B cell (primary cell): Measurements from ENCODE around the gene VPS9D1. TPM values are rescaled to one million over a fixed set of nuclear protein-coding genes. Genes with fewer than 3 reads are reported as not detected.

Experiments
- ATAC-seq: fragments of 200-7000 bp; cut with Tn5 transposase; one replicate; pipeline ENCODE4 v1.10.0; 2021; ENCODE audit warnings: low read depth, mild to moderate bottlenecking, moderate number of reproducible peaks, moderate library complexity
- CTCF ChIA-PET: fragments of 350-600 bp; sonication (Branson Sonifier 250); formaldehyde crosslinking; loops from one replicate; lab custom pipeline; 2021; ENCODE audit warnings: antibody characterized with exemption, inconsistent platforms; lab: Charles Lee
- POLR2A ChIA-PET: fragments of 350-600 bp; sonication (Branson Sonifier 250); formaldehyde crosslinking; loops from one replicate; lab custom pipeline; 2021; ENCODE audit warnings: antibody characterized with exemption; lab: Charles Lee
- DNase-seq: peaks from one replicate; pipeline ENCODE4 v3.0.0; 2013
- H2AFZ ChIP-seq: 2 replicates; pipeline ENCODE4 v1.6.1; 2012; ENCODE audit warnings: mild to moderate bottlenecking, low read depth, low read length; ENCODE audit not compliant: insufficient read depth, poor library complexity, severe bottlenecking
- H3K27ac ChIP-seq, 2 donors: 1 replicate in 1 of 2; 2 replicates in 1 of 2; pipeline ENCODE4 v1.5.1; 2012 to 2013; ENCODE audit warnings: low read length in 2 of 2, mild to moderate bottlenecking in 2 of 2, moderate library complexity in 1 of 2
- H3K27me3 ChIP-seq, 4 experiments: fragments of 200-600 bp in 1 of 4; sonication (generic) in 1 of 4; replicated peaks in 1 of 4; 1 replicate in 2 of 4; 2 replicates in 2 of 4; pipeline versions ENCODE4 v1.6.1 to v1.7.0; 2013 to 2016; ENCODE audit warnings: low read length in 3 of 4, mild to moderate bottlenecking in 2 of 4, mixed read lengths in 1 of 4, moderate library complexity in 1 of 4; ENCODE audit not compliant: insufficient read depth in 4 of 4, control insufficient read depth in 3 of 4; ENCODE audit errors: control extremely low read depth in 1 of 4
- H3K36me3 ChIP-seq, 2 experiments: replicated peaks in 1 of 2; 1 replicate in 1 of 2; 2 replicates in 1 of 2; pipeline versions ENCODE4 v1.6.1 to v1.7.1; 2013; ENCODE audit warnings: low read length in 1 of 2; ENCODE audit not compliant: insufficient read depth in 2 of 2, control insufficient read depth in 1 of 2; ENCODE audit errors: control extremely low read depth in 1 of 2, extremely low read depth in 1 of 2
- H3K4me1 ChIP-seq, 2 donors: fragments of 200-600 bp in 1 of 2; sonication (generic) in 1 of 2; 1 replicate in 1 of 2; 2 replicates in 1 of 2; pipeline versions ENCODE4 v1.5.1 to v1.6.1; 2013 to 2017; ENCODE audit warnings: low read length in 2 of 2; ENCODE audit not compliant: control insufficient read depth in 2 of 2, insufficient read depth in 2 of 2
- H3K4me2 ChIP-seq: replicated peaks from 2 replicates; pipeline ENCODE3; 2012; ENCODE audit warnings: mild to moderate bottlenecking, low read depth, low read length; ENCODE audit not compliant: poor library complexity, severe bottlenecking
- H3K4me3 ChIP-seq, 5 experiments: fragments of 200-600 bp in 1 of 5; sonication (generic) in 1 of 5; 1 replicate in 3 of 5; 2 replicates in 2 of 5; pipeline versions ENCODE4 v1.5.1 to v1.7.0; 2011 to 2016; ENCODE audit warnings: low read length in 4 of 5, mild to moderate bottlenecking in 4 of 5, low read depth in 2 of 5, control low read depth in 1 of 5, moderate library complexity in 1 of 5; ENCODE audit not compliant: insufficient read depth in 1 of 5; ENCODE audit errors: control extremely low read depth in 1 of 5, extremely low read depth in 1 of 5
- H3K79me2 ChIP-seq: fragments of 200-600 bp; sonication (generic); one replicate; pipeline ENCODE4 v1.6.0; 2016; ENCODE audit warnings: low read length; ENCODE audit not compliant: control insufficient read depth, insufficient read depth
- H3K9ac ChIP-seq: fragments of 200-600 bp; sonication (generic); 2 replicates; pipeline ENCODE4 v1.6.1; 2017; ENCODE audit warnings: mild to moderate bottlenecking, low read length, moderate library complexity
- H3K9me3 ChIP-seq, 3 donors: one replicate each; pipeline versions ENCODE4 v1.6.1 to v1.7.1; 2013; ENCODE audit warnings: low read length in 2 of 3; ENCODE audit not compliant: control insufficient read depth in 2 of 3, insufficient read depth in 1 of 3; ENCODE audit errors: control extremely low read depth in 1 of 3
- H4K20me1 ChIP-seq: 2 replicates; pipeline ENCODE4 v1.6.0; 2012; ENCODE audit warnings: mild to moderate bottlenecking, low read length; ENCODE audit not compliant: insufficient read depth, control insufficient read depth, poor library complexity, severe bottlenecking
- H3K27ac Mint-ChIP-seq: one replicate; pipeline ENCODE4 v1.8.0; 2021; ENCODE audit warnings: mixed read lengths
- H3K27me3 Mint-ChIP-seq: one replicate; pipeline ENCODE4 v1.8.0; 2021; ENCODE audit warnings: mixed read lengths
- H3K4me1 Mint-ChIP-seq: one replicate; pipeline ENCODE4 v1.8.0; 2021; ENCODE audit warnings: mixed read lengths
- H3K4me3 Mint-ChIP-seq: one replicate; pipeline ENCODE4 v1.8.0; 2021; ENCODE audit warnings: mixed read lengths
- H3K9me3 Mint-ChIP-seq: one replicate; pipeline ENCODE4 v1.8.0; 2022; ENCODE audit warnings: mixed read lengths; ENCODE audit not compliant: insufficient read depth
- EZH2 ChIP-seq: IDR thresholded peaks from 2 replicates; pipeline ENCODE4 v1.6.1; 2012; ENCODE audit warnings: borderline replicate concordance, low read depth, mild to moderate bottlenecking, moderate library complexity, low read length; ENCODE audit not compliant: insufficient read depth, poor library complexity, severe bottlenecking
- WGBS: methylation state at CpG from one replicate; pipeline ENCODE4 v1.1.5; 2013; ENCODE audit warnings: missing lambda C conversion rate; ENCODE audit not compliant: insufficient coverage; 5-methylcytosine and 5-hydroxymethylcytosine counted together
- intact Hi-C: fragments of 100-400 bp; cut with micrococcal nuclease; formaldehyde crosslinking; loops from one replicate; pipeline ENCODE4 v1.10.0; 2022
- polyA plus RNA-seq: library from polyadenylated mRNA; depleted of rRNA; stranded (reverse); fragments of >200 nt; gene quantifications from 2 replicates; pipeline ENCODE4 v1.2.3, GENCODE V29; 2012
- total RNA-seq, 2 donors: library from RNA; stranded (reverse); fragments of 120-200 nt in 1 of 2; gene quantifications; 1 replicate in 1 of 2; 2 replicates in 1 of 2; pipeline versions ENCODE4 v1.2.3 to v1.2.4, GENCODE V29; 2013 to 2022
- TF ChIP-seq, protein P1 (sequence below): fragments of 200-600 bp; IDR thresholded peaks from one replicate; pipeline ENCODE4 v1.8.0; 2022; ENCODE audit warnings: antibody characterized with exemption, mild to moderate bottlenecking

Gene VPS9D1
- total and polyA plus RNA-seq, 2 donors (not counting 1 experiment from before 2014, with no cell fraction given) = 14.6 to 24.0 TPM

DNA sequence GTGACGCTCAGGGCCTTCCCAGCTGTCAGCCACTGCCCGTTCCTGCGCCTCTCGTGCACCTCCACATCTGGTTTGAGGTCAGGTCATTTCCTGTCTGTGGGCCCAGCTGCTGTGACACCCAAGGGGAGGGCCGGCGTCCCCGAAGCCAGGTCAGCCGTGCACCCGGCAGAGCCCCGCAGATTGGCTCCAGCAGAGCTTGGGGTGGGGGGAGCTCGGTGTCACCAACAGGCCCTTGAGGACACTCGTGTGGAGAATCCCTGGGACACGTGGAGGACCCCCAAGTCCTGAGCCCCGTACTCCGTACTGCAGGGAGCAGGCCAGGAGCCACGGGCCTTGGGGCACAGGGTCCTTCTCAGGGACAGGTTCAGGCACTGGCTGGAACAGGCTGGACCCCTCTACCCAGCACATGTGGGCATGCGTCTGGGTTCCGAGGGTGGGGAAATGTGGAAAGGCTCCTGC lies 24.0 kb downstream of the VPS9D1 start:
- CTCF ChIA-PET = interaction anchor here (3.8 kb wide), 1 partner anchor 96 kb away, joined by 36 read pairs; no protein-coding TSS in a partner anchor
- Histone ChIP-seq H3K4me2 (peak overlapping the region; percentile 30), H3K9ac (no peak overlapping the region), H3K4me1 (peaks cover 17 to 29% of the 10 kb centered on the region in 2 donors), H3K27me3 (no peaks in the 10 kb centered on the region), H3K79me2 (peaks cover 9% of the 10 kb centered on the region), H3K27ac (no peak overlapping the region), H3K4me3 (no peak overlapping the region), H3K36me3 (peaks cover 0 to 25% of the 10 kb centered on the region in 2 experiments), H4K20me1 (peaks cover 51% of the 10 kb centered on the region), H2AFZ (no peak overlapping the region), H3K9me3 (no peaks in the 10 kb centered on the region)
- no peaks in the 10 kb centered on the region for H3K27me3 Mint-ChIP-seq
- intact Hi-C loops = no loop called here
- no peak overlapping the region for H3K4me3 Mint-ChIP-seq
- H3K27ac Mint-ChIP-seq = no peak overlapping the region
- H3K4me1 Mint-ChIP-seq = peaks cover 15% of the 10 kb centered on the region
- 38% methylated on average over 17 of the region's 18 CpGs for WGBS
- POLR2A ChIA-PET = interaction anchor here (1.1 kb wide), 1 partner anchor 10 kb away, joined by 3 read pairs; the partner anchor contains the start of gene CDK10
- DNase-seq (peak; percentile 51), ATAC-seq (no peak)
- no peak for TF ChIP-seq EZH2
- TF ChIP-seq, protein P1, sequence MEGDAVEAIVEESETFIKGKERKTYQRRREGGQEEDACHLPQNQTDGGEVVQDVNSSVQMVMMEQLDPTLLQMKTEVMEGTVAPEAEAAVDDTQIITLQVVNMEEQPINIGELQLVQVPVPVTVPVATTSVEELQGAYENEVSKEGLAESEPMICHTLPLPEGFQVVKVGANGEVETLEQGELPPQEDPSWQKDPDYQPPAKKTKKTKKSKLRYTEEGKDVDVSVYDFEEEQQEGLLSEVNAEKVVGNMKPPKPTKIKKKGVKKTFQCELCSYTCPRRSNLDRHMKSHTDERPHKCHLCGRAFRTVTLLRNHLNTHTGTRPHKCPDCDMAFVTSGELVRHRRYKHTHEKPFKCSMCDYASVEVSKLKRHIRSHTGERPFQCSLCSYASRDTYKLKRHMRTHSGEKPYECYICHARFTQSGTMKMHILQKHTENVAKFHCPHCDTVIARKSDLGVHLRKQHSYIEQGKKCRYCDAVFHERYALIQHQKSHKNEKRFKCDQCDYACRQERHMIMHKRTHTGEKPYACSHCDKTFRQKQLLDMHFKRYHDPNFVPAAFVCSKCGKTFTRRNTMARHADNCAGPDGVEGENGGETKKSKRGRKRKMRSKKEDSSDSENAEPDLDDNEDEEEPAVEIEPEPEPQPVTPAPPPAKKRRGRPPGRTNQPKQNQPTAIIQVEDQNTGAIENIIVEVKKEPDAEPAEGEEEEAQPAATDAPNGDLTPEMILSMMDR = no peak
- H3K9me3 Mint-ChIP-seq = no peaks in the 10 kb centered on the region

DNA sequence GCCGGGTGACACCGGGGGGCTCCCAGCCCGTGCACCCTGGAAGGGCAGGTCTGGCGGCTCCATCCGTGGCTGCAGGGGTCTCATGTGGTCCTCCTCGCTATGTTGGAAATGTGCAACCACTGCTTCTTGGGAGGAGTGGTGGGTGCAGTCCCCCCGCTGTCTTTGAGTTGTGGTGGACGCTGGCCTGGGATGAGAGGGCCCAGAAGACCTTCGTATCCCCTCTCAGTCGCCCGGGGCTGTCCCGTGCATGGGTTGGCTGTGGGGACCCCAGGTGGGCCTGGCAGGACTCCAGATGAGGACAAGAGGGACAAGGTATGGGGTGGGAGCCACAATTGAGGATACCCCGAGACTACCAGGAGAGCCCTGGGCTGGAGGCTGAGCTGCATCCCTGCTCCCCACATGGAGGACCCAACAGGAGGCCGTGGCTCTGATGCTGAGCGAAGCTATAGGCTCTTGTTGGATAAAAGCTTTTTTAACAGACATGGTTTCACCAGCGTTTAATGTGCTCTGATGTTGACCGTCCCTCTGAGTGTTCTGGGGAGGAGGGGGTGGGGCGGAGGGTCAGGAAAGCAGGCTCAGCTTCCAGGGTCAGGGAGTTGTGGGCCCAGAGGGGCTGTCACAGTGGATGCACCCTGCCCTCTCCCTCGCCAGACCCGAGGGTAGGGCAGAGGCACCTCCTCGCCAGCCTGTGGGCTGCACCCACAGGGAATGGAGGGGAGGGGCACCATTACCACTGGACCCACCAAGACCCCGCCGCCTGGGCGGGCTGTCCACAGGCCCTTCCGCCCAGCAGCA lies 24.6 kb downstream of the VPS9D1 start:
- peak overlapping the region; percentile 30 for H3K4me2 ChIP-seq
- 80% methylated on average over 21 of the region's 25 CpGs for whole genome bisulfite sequencing

More for the DNA sequence above, 24.6 kb downstream of the VPS9D1 start:
- Histone ChIP-seq H3K36me3 (peaks cover 0 to 31% of the 10 kb centered on the region in 2 experiments), H3K27me3 (no peaks in the 10 kb centered on the region), H3K4me3 (no peak overlapping the region), H2AFZ (no peak overlapping the region), H3K79me2 (peaks cover 9% of the 10 kb centered on the region), H3K27ac (no peak overlapping the region), H3K4me1 (peaks cover 17 to 29% of the 10 kb centered on the region in 2 donors), H3K9ac (no peak overlapping the region), H4K20me1 (peaks cover 51% of the 10 kb centered on the region), H3K9me3 (no peaks in the 10 kb centered on the region)
- Mint-ChIP-seq H3K27me3 (no peaks in the 10 kb centered on the region), H3K4me3 (no peak overlapping the region), H3K27ac (no peak overlapping the region), H3K9me3 (no peaks in the 10 kb centered on the region), H3K4me1 (peaks cover 15% of the 10 kb centered on the region)
- POLR2A ChIA-PET = interaction anchor here (0.7 to 1.1 kb wide), 2 partner anchors 9 to 108 kb away, joined by 3 to 6 read pairs; partner anchors contain the start of gene CDK10
- intact Hi-C loops = no loop called here
- ATAC-seq (no peak), DNase-seq (peak; percentile 24)
- TF ChIP-seq EZH2 = no peak
- TF ChIP-seq, protein P1 = no peak
- CTCF ChIA-PET = no interaction called here
